ENCODE data around the gene ARHGEF28.

ARHGEF28 gene

DNA sequence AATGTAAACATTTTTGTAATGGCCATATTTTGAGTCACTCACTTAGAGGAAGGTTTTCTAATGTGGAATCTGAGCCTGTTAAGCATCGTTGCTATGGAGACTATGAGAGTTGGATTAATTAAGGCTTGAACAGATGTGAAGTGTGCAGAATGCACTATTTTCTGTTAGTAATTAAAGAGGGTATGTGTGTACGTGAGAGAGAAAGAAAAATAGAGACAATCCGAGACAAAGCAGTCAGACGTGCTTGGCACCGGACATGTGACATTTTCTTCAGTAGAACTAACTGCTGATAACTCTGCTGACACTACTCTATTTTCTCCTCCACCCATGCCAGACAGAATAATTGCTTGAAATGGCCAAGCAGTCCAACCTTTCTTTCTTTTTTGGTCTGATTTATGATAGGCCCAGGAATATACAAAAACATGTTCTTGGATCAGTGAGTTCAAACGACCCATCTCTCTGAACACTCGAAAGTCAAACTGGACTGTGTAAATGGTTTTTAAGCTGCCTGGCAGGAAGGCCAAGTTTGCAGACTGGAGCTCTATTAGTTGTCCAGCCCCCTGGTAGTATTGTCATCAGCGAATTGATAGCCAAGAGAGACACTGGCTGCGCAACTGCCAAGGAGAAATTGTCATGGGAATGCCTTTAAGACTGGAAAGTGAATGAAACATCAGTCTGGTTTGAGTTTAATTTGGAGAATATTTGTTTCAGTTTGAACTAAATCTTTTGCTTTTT is 322.1 kb downstream of the ARHGEF28 start:
- DNase-seq = no peak

DNA sequence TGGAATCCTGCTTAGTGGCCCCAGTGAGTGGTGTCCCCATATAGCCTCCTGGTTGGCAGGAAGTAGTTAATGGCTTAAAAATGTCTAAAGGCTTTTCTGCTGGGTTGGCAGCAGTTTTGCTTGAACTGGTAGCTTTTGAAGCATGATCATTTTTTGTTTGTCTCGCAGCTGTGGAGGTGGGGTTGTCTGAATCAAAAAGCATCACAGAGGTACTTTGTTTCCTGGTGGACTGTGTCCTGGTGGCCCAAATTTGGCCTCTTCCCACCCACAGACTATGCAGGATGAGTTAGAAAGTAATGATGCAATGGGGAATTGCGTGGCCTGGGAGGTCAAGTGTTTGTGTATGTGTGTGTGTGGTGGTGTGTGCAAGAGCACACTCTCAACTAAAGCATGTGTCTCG is 322.7 kb downstream of the ARHGEF28 start:
- no peak for DNase-seq

DNA sequence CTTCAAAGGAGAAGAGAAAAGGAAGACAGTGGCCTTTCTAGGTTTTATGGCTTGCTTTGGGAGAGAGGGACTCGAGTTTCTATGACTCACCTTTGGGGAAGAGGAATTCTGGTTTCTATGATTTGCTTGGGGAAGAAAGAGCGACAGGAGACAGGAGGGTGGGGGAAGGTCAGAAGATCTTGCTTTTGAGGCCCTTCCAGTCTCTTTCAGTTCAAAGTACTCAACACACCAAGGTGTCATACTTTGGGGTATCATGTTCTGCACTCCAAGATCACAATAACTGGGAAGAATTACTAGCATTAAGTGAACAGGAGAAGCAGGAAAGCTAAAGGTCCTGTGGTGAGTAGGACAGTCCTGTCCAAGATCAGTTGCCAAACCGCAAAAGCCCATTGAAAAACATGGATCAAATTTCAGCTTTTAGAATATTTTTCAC is 324.5 kb downstream of the ARHGEF28 start:
- DNase-seq = no peak

DNA sequence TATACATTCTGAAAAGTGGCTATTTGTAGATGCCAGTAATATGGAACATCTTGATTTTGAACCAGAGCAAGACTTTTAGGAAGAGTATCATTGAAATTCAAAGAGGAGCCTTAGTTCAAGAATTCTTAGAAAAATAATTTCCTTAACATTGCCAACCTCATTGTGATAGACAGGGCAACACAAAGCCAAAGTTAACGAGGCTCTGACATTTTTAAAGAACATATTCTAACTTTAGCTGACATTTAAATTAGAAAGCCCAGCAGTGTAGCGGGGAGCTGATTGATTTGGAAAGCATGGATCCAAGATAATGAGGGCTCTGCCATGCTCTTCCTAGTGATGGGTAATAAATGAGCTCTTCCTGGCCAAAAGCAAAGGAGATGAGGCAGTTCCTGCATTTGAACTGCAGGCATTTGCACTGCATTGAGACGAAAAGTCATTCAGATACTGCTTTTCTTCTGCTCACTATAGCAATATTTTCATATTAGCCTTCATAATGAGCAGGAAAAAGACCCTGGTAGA is 325.0 kb downstream of the ARHGEF28 start:
- no peak for DNase-seq

DNA sequence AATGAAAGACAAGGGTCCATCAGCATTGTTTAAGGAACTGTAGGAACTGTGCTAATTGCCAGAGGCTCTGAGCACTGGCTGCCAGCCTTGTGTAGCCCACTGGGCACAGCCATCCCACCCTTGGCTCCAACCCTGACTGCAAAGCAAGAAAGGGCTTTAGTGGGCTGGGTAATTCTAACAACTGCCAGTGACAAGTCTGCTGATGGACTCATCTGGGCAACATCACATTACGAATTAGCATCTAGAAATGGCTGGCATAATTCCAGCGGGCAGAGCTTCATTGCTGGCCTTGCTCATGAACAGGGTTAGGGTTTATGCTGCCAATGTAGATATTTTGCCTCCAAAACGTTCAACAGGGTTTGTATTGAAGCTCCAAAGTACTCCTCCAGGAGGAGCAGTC is 326.9 kb downstream of the ARHGEF28 start:
- no peak for DNase-seq

DNA sequence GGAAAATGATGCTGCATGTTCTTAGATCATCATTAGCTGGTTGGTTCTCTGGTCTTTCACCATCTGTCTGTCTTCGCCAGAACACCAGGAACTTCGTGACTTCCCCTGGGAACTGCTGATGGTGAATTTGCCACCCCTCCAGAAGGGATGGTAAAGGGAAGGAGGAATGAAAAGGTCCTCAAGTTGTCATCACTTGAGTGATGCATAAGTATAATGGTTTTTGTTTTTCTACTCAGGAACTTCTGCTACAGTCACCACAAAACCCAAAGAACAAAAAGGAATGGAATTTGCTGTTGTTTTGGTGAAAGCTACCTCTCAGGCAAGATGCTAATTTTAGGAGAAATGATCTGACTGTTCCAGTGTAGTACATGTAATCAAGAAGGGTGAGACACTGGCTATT is 328.4 kb downstream of the ARHGEF28 start:
- DNase-seq = no peak

DNA sequence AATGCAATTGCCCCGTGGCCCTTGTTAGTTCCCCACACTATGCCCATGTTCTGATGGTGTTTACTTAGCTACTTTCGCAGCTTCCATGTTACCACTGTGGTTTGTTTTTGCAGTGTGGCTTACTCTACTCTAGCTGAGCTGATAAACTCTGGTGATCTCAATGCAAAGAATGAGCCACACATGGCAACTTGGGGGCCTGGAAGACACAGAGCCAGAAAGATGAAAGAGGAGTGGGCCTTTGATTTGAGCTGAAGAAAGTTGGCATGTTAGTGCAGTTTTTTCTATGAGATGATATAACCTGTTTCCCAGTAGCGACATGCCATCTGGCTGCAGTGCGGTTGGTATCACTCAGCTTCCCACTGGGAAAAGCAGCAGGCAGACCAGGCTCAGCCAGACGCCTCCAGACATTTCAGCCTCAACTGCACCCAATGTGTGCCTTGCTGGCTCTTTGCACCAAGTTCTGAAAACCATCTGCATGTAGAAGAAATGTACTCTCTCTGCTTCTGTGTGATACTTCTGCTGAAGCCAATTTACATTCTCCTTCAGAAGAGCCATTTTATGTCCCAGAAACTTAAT is 329.4 kb downstream of the ARHGEF28 start:
- DNase-seq = no peak

DNA sequence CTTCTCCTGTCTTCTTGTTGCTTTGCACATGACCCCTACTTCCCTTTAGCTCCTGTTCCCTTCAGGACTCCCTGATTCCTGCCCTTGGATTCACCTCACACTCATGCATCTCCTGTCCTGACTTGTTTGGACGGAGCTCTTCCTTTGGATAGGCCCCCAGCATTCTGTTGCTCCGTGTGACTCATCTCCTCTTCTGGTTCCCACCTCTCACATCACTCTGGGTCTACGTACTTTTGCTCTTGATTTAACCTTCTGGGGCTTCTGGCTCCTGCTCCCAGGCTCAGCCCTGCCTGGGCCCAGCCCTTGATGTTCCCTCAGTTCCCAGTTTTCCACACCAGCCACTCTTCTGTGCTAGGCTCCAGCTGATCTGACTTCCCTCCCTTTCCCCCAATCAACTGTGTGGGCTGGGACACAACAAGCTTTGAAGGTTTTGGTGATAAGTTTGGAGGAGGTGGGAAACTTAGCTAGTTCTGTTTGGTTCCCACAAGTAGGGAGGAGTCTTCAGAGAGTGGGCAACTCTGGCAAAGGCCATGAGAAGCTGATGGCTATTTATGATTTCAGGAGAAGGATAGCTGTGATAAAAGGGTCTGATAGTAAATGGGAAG is 331.5 kb downstream of the ARHGEF28 start:
- no peak for DNase-seq

DNA sequence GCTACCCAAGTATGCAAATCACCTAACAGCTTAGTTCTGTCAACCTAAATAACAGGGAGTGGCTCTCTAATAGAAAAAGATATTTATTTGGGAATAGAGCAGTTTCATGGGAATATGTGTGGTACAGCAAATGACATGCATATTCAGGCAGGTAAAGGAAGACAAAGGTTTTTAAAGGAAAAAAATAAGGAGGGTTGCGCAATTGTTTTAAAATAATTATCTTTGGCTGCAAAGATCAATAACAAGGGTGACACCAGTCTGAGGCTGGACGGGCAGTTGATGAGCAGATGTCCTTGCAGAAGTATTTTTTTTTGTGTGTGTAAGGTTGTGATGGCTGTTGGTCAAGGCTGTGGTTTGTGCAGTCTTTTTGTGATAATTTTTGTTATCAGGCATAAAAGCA is 332.0 kb downstream of the ARHGEF28 start:
- DNase-seq = no peak

DNA sequence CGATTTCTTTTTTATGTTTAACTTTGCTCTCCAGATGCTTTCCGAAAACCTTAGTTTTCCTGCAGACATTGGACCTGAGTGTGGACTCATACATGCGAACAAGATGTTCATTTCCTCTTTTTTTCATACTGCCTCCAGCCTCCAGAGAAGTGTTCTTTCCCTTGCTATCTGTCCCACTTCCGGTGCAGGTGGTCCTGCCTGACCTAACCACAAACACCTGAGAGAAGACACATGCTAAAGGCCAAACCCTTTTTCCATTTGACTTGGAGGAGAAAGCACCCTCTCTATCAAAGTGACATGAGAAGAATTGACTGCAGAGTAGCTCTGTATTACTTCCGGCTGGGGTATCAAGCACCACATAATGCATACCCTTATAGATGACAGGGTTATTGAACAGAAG is 334.0 kb downstream of the ARHGEF28 start:
- DNase-seq = no peak

DNA sequence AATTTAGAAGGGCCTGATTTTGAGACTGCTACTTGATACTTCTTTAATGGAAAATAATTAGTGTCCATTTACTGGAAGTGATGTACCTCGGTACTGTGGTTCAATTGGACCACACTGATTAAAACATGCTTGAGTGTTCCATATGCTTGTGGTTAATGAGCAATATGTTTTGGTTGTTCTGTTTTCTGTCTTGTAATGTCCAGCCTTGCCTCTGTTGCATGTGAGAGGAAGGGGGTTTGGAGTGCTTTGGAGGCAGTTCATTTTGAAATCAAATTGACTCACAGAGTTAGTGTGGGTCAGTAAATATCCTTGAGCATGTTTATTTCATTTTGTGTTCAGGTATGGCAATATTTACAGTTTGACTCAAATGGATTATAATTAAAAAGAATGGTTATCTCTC is 334.4 kb downstream of the ARHGEF28 start:
- DNase-seq = no peak

DNA sequence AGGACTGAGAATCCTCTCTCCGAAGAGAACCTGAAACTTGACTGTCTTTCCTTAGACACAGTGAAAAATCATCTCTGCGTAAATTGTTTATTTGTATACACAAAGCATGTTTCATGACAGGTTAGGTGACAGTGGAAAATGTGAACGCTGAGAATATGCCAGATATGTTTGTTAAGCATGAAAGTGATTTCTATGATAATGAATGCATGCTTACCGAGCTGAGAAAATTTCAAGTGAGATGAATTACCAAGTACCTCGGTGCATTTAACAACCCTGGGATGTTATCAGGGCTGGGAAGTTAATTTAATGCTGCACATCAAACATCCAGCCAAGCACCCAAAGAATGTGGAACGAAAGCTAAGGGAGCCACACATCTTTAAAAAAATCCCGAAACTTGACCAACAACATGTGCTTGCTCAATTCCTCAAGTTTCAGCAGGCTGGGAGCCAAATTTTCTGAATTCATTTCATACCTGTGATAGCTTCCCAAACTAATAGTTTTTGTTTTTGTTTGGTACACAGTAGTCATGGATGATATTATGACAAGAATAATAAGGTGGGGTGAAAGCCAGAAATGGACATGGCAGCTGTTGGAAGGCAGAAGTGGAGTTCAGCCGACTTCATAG is 336.9 kb downstream of the ARHGEF28 start:
- DNase-seq = no peak

DNA sequence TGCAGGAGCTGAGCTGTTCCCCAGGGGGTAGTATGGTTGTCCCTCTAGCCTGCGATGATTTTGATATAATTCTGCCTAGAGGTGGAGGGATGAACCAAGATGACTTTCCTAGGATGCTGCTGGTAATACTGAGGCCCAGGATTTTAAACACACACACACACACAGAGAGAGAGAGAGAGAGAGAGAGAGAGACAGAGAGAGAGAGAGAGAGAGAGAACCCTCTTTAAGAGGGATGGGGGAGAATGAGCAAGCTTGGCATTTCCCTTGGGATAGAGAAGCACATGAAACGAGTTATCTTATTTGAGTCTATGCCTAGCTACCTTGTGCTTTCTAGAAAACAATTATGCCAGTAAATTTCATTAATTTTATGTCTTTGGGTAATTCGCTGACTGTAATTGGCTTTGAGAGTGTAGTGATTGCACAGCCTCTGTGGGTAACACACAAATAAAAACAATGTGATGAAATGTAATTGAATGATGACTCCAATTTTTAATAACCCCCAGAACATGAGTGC is 338.4 kb downstream of the ARHGEF28 start:
- no peak for DNase-seq

DNA sequence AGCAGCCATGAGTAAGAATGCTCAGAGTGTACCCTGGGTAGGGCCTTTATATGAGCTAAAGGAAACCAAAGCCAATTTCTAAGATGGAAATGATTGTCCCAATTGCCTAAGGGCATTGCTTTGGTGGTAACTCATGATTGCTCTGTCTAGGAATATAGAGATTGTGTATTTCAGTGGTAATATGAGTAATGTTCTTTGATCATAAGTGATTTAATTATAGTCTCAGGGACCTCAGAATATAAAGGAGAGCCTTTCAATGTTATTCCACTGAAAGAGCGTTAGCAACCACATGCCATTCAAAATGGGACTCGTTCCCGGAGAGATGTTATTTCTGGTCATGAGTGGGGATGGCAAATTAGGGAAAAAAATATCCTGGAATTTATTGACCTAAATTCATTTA is 340.5 kb downstream of the ARHGEF28 start:
- no peak for DNase-seq

DNA sequence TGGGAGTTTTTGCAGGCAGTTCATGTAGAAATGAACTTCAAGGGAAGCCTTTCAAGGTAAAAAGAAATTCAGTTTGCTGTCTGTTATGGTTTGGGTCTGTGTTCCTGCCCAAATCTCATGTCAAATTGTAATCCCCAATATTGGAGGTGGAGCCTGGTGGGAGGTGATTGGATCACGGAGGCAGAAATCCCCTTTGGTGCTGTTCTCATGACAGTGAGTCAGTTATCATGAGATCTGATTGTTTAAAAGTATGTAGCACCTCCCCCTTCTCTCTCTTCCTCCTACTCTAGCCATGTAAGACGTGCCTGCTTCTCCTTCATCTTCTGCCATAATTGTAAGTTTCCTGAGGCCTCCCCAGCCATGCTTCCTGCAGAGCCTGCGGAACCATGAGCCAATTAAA is 341.4 kb downstream of the ARHGEF28 start:
- DNase-seq = no peak

DNA sequence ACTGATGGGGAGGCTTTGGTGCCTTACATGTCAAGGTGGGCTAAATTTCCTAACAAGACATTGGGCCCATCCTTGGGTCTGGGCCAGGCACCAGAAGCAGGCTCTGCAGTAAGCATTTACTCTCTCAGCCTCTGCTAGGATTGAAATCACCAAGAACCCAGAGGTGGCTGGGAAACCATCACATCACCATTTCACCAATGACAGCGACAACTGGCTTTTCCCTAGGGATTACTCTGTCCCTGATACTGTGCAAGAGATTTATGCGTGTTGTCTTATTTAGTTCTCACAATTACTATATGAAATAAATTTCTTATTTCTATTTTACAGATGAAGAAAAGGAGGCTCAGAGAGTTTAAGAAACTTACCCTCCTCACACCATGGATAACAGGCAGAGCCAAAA is 342.2 kb downstream of the ARHGEF28 start:
- no peak for DNase-seq

DNA sequence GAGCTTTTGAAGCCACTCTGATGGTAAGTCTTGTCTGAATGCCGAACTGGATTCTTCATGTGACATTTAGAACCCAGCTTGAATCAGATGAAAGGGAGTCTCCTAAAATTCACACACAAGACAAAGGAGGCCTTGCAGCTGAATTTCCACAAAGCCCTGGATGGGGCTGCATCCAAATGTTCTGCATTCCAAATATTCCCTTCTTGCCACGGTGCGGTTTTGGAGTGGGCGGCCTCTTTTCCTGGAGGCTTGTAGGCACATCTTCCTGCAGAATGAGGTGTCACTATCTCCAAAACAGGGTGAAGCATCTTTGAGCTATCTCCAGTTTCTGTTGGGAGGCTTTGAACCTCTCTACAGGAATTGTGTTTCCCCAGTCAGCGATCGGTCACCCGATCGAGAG is 342.7 kb downstream of the ARHGEF28 start:
- DNase-seq = no peak

DNA sequence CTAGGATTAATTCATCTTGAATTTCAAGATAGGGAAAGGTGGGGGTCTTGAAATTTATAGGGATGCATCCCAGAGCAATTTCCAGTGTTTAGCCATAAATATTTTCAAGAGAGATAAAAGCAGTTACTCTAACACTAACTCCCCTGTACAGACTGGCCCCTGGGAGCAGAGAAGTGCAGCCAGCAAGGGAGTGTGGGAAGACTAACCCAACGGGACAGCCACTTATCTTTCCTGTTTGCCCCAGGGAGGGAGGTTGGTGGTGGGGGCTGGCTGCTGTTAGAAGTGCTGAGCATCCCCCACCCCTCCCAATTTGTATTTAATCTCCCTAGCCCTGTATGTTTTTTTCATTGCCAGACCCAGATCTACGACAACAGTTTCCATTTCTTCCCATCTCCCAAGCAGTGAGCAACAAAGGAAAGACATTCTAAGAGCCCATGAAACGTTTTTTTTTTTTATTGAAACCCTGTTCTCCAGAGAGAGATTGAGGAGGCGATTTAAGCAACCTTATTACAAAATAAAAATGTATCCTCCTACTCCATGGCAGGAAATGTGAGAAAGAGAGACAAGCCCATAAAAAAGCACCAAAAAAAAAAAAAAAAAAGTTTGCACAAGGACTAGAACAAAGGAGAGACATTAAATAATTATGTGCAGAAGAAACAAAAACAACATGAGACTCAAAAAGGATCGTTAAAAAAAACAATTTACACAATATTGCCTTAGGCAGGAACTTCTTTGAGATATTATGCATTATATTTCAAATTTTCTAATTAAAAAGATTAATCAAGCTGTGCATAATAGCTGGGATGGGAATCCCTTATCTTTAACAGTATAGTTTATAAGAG is 343.4 kb downstream of the ARHGEF28 start:
- DNase-seq = no peak

DNA sequence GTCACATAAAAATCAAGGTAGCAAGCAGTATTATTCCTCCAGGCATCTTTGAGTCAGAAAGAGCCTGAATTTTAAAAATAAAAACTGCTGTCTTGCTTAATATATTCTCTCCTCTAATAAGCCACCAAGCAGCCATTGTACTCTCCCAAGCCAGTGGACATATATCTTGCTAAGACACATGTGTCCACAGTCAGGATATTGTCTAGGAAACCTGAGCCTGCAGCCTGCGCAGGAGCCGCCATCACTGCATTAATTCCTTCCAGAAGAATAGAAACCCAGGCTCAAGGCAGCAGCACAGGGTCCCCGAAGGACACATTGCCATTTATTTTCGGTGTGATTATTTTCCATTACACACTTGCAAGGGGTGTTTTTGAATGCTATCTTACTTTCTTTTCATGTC is 345.3 kb downstream of the ARHGEF28 start:
- no peak for DNase-seq

DNA sequence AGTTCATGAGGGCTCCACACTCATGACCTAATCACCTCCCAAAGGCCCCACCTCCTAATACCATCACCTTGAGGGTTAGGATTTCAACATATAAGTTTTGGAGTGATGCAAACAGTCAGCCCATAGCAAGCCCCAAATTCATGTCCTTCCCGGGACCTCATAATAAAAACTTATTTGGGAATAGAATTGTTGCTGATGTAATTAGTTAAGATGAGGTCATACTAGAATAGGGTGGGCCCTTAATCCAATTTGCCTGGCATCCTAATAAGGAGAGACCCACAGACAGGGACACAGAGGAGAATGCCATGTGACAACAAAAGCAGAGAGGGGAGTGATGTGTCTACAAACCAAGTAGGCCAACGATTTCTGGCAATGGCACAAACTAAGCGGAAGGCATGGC is 347.1 kb downstream of the ARHGEF28 start:
- no peak for DNase-seq

DNA sequence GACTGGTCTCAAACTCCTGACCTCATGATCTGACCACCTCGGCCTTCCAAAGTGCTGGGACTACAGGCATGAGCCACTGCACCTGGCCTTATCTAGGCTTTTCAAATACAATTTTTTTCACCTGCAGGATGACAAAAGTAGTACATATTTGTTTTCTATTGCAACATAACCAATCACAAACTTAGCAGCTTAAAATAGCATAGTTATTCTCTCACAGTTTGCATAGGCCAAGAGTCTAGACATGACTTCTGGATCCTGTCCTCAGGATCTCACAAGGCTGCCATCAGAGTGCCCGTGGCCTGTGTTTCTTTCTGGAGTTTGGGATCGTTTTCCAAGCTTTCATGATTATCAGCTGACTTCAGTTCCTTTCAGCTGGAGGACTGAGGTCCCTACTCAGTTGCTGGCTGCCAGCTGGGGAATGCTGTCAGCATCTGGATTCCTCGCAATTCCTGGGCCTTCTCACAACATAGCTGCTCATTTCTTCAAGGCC is 348.9 kb downstream of the ARHGEF28 start:
- DNase-seq = no peak

DNA sequence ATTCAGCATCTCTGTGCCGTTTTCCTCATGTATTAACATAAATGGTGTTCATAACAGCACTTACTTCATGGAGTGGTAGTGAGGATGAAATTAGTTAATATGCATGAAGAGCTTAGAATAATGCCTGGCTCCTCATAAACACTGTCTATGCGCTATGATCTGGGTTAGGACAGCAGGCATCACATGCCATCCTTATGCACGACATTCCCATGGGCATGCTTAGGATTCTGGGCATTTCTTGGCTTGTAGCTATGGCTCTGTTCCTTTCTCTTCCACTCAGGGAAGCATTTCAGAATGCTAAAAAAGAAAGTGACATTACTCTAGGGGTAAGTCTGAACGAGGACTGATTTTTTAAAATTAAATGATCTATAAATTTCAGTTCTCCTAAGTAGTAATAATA is 349.8 kb downstream of the ARHGEF28 start:
- DNase-seq = no peak

DNA sequence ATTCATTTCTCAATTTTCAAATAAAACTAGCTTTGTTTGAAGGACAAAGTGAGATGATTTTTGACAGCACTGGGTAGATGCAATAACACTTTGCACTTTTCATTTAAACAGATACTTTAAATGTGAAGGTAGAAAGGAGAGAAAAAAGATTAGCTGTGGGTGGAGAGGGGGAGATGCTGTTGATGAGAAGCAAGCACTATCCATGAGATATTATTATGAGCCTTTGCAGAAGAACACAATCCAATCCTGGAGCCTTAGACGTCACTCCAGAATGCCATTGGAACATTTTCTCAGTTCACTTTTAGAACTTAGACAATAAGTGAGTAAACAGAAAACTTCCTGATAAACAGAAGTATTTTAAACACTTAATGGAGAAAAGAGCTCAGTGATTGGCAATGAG is 351.1 kb downstream of the ARHGEF28 start:
- DNase-seq = no peak
